Measurements from ENCODE around the gene PDLIM1.

The PDLIM1 gene

GRCh38 chr10:95196046-95196445, 94.8 kb downstream of the PDLIM1 start:
- no peak for DNase-seq

DNA sequence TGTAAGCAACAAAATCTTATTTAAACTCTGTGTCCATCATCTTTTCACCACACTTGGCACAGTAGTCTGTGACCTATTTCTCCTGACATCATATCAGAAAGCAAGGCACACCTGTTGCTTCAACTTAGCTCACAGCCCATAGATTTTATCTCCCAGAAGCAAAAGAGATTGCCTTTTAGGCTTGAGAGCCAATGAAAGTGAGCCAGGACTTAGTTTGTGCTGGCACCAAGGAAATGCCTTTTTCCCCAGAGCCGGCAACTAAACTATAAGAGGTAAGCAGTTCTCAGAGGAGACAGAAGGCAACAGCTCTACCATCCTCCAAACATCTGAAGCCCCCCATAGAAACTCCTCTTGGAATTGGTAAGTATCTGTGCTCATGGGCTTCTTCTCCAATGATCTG, 96.9 kb downstream of the PDLIM1 start, which contains the start of gene ACSM6:
Gene ACSM6 (plus strand): TSS at position 295 of the 400 bp plus-strand sequence. CDS start 248 bp downstream, outside the sequence.
- DNase-seq: no peak

DNA sequence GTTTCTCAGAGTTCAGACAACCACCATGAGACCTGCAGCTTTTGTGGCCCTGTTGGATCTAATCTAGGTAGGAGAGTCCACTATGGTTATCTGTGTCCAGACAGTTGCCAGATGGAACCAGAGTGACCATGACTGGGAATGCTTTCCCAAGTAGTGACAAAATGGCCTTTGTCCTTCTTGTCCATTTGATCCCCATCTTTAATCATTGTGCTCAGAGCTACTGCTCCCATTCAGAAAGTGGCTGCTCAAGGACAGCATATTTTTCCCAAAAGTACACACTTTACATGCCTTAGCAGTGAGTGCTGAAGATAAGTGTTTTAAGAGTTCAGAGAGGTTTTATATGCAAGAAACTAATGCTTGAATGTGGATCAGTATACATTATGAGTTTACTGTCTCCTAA, 102.2 kb downstream of the PDLIM1 start:
- DNase-seq: no peak

- no peak for DNase-seq
Measured at GRCh38 chr10:95187617-95188016, 103.2 kb downstream of the PDLIM1 start.
